K562 (cell line): ENCODE data around the gene HOXD13. TPM values are rescaled to one million over a fixed set of nuclear protein-coding genes. Genes with fewer than 3 reads are reported as not detected.

Experiments
- BRF1 ChIP-seq: IDR thresholded peaks from 3 replicates; pipeline ENCODE4 v1.6.1; 2011; ENCODE audit warnings: borderline replicate concordance, mild to moderate bottlenecking; ENCODE audit not compliant: insufficient read length; ENCODE audit errors: extremely low read depth
- CEBPG ChIP-seq, 3 experiments: fragments of 200-800 bp in 1 of 3; sonication (Bioruptor generic) in 1 of 3; sonication (generic) in 1 of 3; formaldehyde crosslinking in 1 of 3; IDR thresholded peaks in 2 of 3; conservative IDR thresholded peaks in 1 of 3; 2 replicates each; pipeline versions ENCODE4 v1.6.1 to v1.8.0; 2016 to 2022; ENCODE audit warnings: missing compliant biosample characterization in 2 of 3, missing genetic modification characterization in 2 of 3, mild to moderate bottlenecking in 1 of 3, missing genetic modification reagents in 1 of 3
- ESRRA ChIP-seq: fragments of 450-650 bp; IDR thresholded peaks from 2 replicates; pipeline ENCODE4 v1.6.1; 2014; ENCODE audit warnings: low read depth, mild to moderate bottlenecking, moderate library complexity, borderline replicate concordance
- FOXA1 ChIP-seq: fragments of 450-650 bp; IDR thresholded peaks from 2 replicates; pipeline ENCODE4 v1.6.1; 2016; ENCODE audit warnings: mild to moderate bottlenecking, borderline replicate concordance
- GTF2A2 ChIP-seq: IDR thresholded peaks from 2 replicates; pipeline ENCODE4 v1.6.1; 2016; ENCODE audit warnings: mild to moderate bottlenecking, missing genetic modification characterization, missing compliant biosample characterization
- RUNX1 ChIP-seq: sonication (generic); IDR thresholded peaks from 2 replicates; pipeline ENCODE4 v1.6.1; 2016; ENCODE audit warnings: antibody characterized with exemption, low read depth
- SMAD4 ChIP-seq: fragments of 250-450 bp; sonication (Bioruptor Pico); conservative IDR thresholded peaks from 2 replicates; pipeline ENCODE4 v1.8.0; 2021; ENCODE audit warnings: inconsistent platforms, mild to moderate bottlenecking, moderate library complexity
- SMARCA4 ChIP-seq: fragments of 450-650 bp; IDR thresholded peaks from 2 replicates; pipeline ENCODE4 v1.6.1; 2016
- SRSF7 ChIP-seq: fragments of 200-400 bp; formaldehyde crosslinking; optimal IDR thresholded peaks from 2 replicates; pipeline ENCODE3; 2017; ENCODE audit warnings: mild to moderate bottlenecking, low read depth, low read length
- TARDBP ChIP-seq: fragments of 450-650 bp; IDR thresholded peaks from 2 replicates; pipeline ENCODE4 v1.6.1; 2016
- TRIM24 ChIP-seq, 2 experiments: fragments of 450-650 bp; IDR thresholded peaks; 2 replicates each; pipeline ENCODE4 v1.6.1; 2016
- YBX1 ChIP-seq: fragments of 450-650 bp; IDR thresholded peaks from 2 replicates; pipeline ENCODE4 v1.7.1; 2016; ENCODE audit warnings: mild to moderate bottlenecking
- ZBTB8A ChIP-seq: fragments of 450-650 bp; IDR thresholded peaks from 2 replicates; pipeline ENCODE4 v1.6.1; 2018; ENCODE audit warnings: mild to moderate bottlenecking, moderate library complexity; ENCODE audit not compliant: partially characterized antibody
- ZFP36 ChIP-seq: fragments of 150-350 bp; IDR thresholded peaks from 2 replicates; pipeline ENCODE4 v1.6.1; 2018; ENCODE audit warnings: low read length, low read depth; ENCODE audit not compliant: partially characterized antibody
- ZHX1 ChIP-seq: fragments of 150-350 bp; conservative IDR thresholded peaks from 2 replicates; pipeline ENCODE4 v1.6.1; 2014; ENCODE audit warnings: low read length
- ZNF445 ChIP-seq: fragments of 250-450 bp; sonication (Bioruptor Pico); IDR thresholded peaks from 2 replicates; pipeline ENCODE4 v1.4.0; 2020; ENCODE audit warnings: low read depth, mild to moderate bottlenecking, moderate library complexity
- ZNF778 ChIP-seq: fragments of 450-650 bp; formaldehyde crosslinking; IDR thresholded peaks from 2 replicates; pipeline ENCODE4 v1.4.0; 2020; ENCODE audit warnings: mild to moderate bottlenecking, moderate library complexity
- polyA plus RNA-seq, 8 experiments: library from polyadenylated mRNA; depleted of rRNA in 4 of 8; stranded (reverse) in 5 of 8; unstranded in 3 of 8; fragments of >200 nt; fragmentation: Nextera tagmentation in 2 of 8; fragmentation: Illumina TruSeq in 1 of 8; extraction: Ambion mirVana in 2 of 8; extraction: Trizol in 1 of 8; gene quantifications; 2 replicates each; pipeline versions ENCODE4 v1.2.1 to v1.2.3, GENCODE V29; 2011 to 2014; ENCODE audit warnings: inconsistent platforms in 1 of 8, missing spikeins in 1 of 8
- total RNA-seq, 7 experiments: library from RNA; depleted of rRNA in 6 of 7; stranded (reverse); fragments of >200 nt in 6 of 7; fragmentation: Illumina TruSeq in 2 of 7; extraction: Trizol in 2 of 7; gene quantifications; 2 replicates each; pipeline versions ENCODE4 v1.2.1 to v1.2.3, GENCODE V29; 2011 to 2021; ENCODE audit warnings: low replicate concordance in 1 of 7
- TF ChIP-seq, protein P1 (sequence below): fragments of 450-650 bp; IDR thresholded peaks from 2 replicates; pipeline ENCODE4 v1.6.1; 2017; ENCODE audit warnings: mild to moderate bottlenecking, moderate library complexity

Gene HOXD13
- total and polyA plus RNA-seq, 9 of the 15 experiments (the other 6 are each of a cell fraction or from before 2014, with no cell fraction given): 0.03 to 0.04 TPM; not detected in 7

DNA sequence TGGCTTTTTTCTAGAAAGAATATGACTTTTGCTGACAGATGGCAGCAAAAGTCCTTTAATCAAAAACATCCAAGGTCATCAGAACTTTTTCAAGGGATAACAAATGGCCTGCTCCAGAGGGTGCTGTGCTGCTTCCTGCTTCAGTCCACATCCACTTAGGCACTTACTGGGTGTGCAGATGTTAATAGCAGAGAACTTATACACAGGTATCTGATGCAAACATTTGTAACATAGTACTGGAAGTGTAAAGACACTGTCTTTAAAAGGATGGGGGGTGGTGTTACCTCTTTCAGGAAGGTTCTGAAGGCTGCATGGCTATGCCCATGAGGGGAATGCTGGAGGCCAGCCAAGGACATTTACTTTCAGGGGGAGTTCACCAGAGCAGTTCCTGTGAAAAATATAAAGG, 42.5 kb downstream of the HOXD13 start (continued):
- TF ChIP-seq SMAD4 (no peak), TRIM24 (IDR thresholded peaks at IDR 0.05) (peak in 1 of 2 experiments; percentile 34; a peak in 1 of 4 replicates), RUNX1 (no peak), BRF1 (no peak), TARDBP (no peak), ESRRA (peak; percentile 80), CEBPG (CRISPR knock-in tag; IDR thresholded peaks at IDR 0.05) (no peak), CEBPG (tag; conservative IDR thresholded peaks at IDR 0.05 in 1 of 2, IDR thresholded peaks at IDR 0.05 in 1 of 2) (peak in 1 of 2 experiments; percentile 79; a peak in 2 of 4 replicates), GTF2A2 (tag) (no peak), SRSF7 (no peak), YBX1 (no peak), ZBTB8A (no peak), FOXA1 (no peak), ZFP36 (no peak), ZHX1 (no peak), SMARCA4 (no peak), ZNF445 (CRISPR knock-in tag) (no peak), ZNF778 (CRISPR knock-in tag) (no peak)
- TF ChIP-seq, protein P1, sequence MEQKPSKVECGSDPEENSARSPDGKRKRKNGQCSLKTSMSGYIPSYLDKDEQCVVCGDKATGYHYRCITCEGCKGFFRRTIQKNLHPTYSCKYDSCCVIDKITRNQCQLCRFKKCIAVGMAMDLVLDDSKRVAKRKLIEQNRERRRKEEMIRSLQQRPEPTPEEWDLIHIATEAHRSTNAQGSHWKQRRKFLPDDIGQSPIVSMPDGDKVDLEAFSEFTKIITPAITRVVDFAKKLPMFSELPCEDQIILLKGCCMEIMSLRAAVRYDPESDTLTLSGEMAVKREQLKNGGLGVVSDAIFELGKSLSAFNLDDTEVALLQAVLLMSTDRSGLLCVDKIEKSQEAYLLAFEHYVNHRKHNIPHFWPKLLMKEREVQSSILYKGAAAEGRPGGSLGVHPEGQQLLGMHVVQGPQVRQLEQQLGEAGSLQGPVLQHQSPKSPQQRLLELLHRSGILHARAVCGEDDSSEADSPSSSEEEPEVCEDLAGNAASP: no peak
